Activated CD8-positive, alpha-beta memory T cell treated with anti-CD3 and anti-CD28 coated beads for 36 hours (primary cell): Measurements from ENCODE around the gene HYPK. TPM values are rescaled to one million over a fixed set of nuclear protein-coding genes. Genes with fewer than 3 reads are reported as not detected.
"Not testable (repeated sequence)": the region's sequence is repeated elsewhere in the genome, so short reads cannot be mapped to it uniquely, and the experiment has no call there.

Source experiments
- CTCF ChIA-PET: fragments of 350-600 bp; sonication (Branson Sonifier 250); formaldehyde crosslinking; loops from one replicate; lab custom pipeline; 2021; ENCODE audit warnings: antibody characterized with exemption; lab: Charles Lee
- POLR2A ChIA-PET: fragments of 350-600 bp; sonication (Branson Sonifier 250); formaldehyde crosslinking; loops from one replicate; lab custom pipeline; 2021; ENCODE audit warnings: antibody characterized with exemption; lab: Charles Lee
- total RNA-seq, 2 experiments: library from RNA; stranded (reverse); gene quantifications; one replicate each; pipeline ENCODE4 v1.2.3, GENCODE V29; 2021

HYPK gene
- total RNA-seq, 2 experiments from 2014 or later, result 19.3 to 21.8 TPM

DNA sequence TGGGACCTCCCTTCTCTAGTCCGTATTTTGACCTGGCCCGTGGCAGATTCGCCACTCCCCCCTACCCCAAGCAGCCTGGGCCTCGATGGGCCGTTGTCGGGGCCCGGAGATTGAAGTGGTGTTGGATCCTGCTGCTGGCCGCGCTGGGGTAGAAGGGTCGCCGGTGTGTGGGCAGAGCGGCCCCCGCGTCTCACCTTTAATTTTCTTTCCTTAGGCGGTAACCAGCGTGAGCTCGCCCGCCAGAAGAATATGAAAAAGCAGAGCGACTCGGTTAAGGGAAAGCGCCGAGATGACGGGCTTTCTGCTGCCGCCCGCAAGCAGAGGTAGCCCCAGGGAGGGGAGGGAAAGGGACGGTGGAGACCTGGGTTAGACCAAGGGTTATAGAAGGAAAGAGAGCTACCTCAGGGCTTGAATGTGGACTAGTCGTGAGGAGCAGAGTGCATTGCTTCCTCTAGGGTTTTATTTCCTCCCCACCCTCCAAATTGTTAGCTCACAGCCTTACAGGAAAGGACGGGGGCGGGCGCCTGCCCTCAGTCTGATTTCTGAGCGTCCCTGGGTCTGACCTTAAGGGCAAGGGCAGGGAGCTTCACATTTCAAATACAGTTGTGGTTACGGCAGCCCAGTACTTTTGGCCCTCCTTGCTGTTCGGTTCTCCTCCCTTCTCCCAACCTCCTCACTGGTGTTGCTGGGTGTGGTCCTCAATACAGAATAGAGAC, 7.5 kb upstream of the HYPK start:
- ChIA-PET CTCF (interaction anchor here (0.5 to 1.1 kb wide), 2 partner anchors 17 kb away, joined by 3 read pairs; no protein-coding TSS in a partner anchor), POLR2A (interaction anchor here (1.0 to 1.1 kb wide), 3 partner anchors 32 to 43 kb away, joined by 4 to 5 read pairs (median 4); partner anchors contain the start of gene MFAP1)

DNA sequence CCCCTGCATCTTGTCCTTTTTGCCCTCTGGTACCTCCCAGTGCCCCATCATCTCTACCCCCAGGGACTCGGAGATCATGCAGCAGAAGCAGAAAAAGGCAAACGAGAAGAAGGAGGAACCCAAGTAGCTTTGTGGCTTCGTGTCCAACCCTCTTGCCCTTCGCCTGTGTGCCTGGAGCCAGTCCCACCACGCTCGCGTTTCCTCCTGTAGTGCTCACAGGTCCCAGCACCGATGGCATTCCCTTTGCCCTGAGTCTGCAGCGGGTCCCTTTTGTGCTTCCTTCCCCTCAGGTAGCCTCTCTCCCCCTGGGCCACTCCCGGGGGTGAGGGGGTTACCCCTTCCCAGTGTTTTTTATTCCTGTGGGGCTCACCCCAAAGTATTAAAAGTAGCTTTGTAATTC, 6.8 kb upstream of the HYPK start:
- CTCF ChIA-PET, result interaction anchor here (0.5 kb wide), 1 partner anchor 17 kb away, joined by 3 read pairs; no protein-coding TSS in a partner anchor
- POLR2A ChIA-PET, result interaction anchor here (1.0 to 1.1 kb wide), 3 partner anchors 31 to 44 kb away, joined by 4 to 5 read pairs (median 4); partner anchors contain the start of gene MFAP1

DNA sequence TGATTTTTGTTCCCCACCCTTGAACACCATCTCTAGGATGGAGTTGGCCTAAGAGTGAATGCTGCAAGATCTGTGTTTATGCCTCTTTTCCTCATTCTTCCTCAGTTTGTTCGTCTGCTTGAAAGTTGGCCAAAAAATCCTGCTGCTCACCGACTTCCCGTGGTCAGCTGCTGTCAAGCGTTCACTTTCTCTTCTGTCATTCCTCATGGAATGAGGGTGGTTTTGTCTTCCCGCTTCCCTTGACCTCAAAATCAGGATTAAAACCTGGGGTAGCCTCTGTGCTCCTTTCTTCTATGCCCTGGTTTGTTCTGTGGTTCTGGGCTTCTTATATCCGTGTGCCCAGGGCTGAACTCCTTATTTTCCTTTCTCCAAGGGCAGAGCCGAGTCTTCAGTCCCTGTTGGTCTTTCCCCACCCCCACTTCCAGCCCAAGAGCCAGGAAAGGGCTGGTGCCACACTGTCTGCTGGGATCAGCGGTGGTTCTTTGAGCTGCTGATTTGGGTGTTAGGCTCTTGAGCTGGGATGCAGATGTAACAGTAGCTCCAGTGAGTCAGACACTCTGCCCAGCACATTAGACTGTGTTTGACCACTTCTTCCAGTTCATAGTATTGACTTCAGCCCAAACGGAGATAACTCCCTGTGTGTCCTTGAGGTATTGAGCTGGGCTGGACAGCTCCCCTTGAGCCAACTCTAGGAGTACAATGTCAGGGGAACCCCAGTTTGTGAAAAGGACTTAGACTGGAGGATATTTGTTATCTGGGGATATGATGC, 5.9 kb upstream of the HYPK start:
- CTCF ChIA-PET, result no interaction called here

DNA sequence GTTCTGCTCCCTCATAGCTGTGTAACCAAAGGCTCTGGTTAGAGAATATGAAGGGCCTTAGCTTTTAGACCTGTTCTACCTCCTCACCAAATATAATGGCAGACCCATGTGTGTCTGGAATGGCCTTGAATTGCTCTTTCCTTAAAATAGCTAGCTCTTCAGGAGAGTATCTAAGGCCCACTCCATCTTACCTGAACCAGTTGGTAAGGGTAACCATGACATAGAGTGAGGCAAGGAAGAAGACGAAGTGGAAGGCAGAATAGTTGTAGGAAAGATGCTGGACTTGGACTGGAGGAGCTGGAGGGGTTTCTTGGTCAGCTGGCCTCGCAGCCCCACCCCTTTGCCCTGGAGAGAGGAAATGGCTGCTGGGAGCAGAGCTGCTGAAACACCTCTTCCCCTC, 5.2 kb upstream of the HYPK start:
- CTCF ChIA-PET, result no interaction called here
- POLR2A ChIA-PET, result interaction anchor here (0.7 kb wide), 1 partner anchor 18 kb away, joined by 3 read pairs; the partner anchor contains the start of gene ELL3

More for the DNA sequence above, 5.9 kb upstream of the HYPK start:
- POLR2A ChIA-PET, result interaction anchor here (0.7 kb wide), 1 partner anchor 65 kb away, joined by 4 read pairs; no protein-coding TSS in a partner anchor

DNA sequence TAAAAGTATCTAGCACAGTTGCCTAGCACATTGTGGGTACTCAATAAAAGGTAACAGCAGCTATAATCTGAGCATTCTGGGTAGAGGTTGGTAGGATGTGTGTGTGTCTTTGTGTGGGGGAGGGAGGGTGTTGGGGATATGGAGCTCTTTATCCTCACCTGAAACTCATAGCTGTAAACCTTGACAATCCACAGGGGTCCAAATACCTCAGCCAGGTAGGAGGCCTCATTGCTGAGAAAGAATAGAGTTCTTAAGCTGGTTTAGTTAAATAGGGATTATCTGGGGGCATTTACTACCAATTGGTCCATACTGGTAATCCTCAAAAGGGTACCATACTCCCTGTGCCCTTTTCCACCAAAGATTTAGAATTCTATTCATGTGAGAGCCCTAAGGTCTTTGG, 4.4 kb upstream of the HYPK start:
- POLR2A ChIA-PET, result interaction anchor here (0.7 kb wide), 2 partner anchors 19 to 51 kb away, joined by 3 to 8 read pairs; partner anchors contain the start of gene ELL3
- CTCF ChIA-PET, result no interaction called here

DNA sequence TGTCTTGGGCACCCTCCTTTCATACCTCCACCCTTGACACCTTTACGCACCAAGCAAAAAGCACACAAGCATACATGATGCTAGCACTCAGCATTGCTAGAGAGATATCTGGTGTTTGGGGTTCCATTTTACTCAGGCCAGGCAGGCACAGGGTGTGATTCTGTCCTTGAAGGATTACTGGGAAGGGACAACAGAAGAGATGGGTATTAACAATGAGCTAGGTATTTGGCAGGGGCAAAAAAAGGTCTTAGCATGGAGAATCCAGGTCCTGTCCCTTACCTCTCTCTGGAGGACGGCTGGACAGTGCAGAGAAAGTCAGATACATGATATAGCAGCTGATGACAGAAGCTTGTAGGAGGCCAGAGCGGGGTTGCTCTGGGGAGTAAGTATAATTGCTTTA, 3.8 kb upstream of the HYPK start:
- POLR2A ChIA-PET, result interaction anchor here (0.7 kb wide), 2 partner anchors 52 to 68 kb away, joined by 4 to 8 read pairs; no protein-coding TSS in a partner anchor
- CTCF ChIA-PET, result no interaction called here

DNA sequence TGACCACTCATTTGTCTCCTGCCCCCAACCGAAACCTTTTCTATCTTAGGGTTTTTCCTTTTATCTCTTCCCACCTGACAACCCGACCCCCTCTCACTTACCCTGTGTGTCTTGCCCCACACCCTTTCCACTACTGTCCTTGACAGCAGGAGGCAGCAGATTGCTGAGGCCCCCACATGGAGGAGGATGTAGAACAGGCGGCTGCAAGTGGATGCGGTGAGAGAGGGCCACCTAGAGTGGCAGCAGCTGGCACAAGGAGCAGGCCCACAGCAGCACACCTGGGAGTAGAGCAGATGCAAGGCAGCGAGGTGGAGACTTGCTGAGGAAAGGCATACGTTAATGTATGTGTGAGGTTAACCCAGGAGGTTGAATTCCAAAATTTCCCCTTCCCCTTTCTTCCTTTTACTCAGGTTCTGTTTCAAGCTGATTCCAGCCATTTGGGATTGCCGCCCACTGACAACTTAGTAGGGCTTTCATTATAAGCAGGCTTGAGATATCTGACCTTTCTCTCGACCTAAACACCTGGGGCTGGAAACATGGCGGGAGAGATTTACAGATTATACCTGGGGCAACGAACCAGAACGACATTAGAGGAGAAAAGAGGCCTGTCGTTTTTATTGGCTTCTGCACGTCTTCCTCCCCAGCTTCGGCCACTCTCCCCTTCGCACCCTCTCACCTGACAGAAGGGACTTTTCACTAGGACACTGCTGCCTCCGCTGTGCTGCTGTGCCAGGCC, 1.0 kb upstream of the HYPK start:
- ChIA-PET POLR2A (no interaction called here), CTCF (no interaction called here)

DNA sequence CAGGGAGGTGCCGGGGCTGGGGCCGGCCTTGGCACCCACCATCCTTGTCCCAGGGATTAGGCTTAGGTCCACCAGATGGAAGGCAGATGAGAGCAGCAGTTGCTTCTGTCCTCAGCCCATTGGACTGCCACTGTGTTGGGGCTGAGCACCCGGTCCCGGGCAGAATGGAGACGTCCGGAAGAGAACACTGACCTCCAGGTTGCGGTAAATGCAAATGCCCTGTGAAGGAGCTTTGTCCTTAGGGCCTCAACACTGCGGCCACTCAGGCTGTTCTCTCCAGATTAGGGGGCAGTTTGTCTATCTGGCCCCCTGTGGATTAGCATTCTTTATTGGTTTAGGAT, 484 bp upstream of the HYPK start, which contains the start of gene SERINC4:
SERINC4 (minus strand) TSS at position 276 of the 341 bp plus-strand sequence; CDS start at position 42, 234 bp downstream.
- ChIA-PET POLR2A (interaction anchor here (0.9 to 1.6 kb wide), 4 partner anchors 8 to 25 kb away, joined by 4 to 12 read pairs (median 6); partner anchors contain the start of genes MFAP1 and SERF2), CTCF (interaction anchor here (0.9 to 1.0 kb wide), 2 partner anchors 8 to 11 kb away, joined by 3 read pairs; partner anchors contain the start of gene SERF2)

DNA sequence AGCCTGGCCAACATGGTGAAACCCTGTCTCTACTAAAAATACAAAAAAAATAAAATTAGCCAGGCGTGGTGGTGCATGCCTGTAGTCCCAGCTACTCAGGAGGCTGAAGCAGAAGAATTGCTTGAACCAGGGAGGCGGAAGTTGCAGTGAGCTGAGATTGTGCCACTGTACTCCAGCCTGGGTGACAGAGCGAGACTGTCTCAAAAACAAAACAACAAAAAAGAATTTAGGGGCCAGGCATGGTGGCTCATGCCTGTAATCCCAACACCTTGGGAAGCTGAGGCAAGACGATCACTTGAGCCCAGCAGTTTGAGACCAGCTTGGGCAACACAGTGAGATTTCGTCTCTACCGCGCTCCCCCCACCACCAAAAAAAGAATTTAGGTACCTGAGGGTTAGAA, 2.3 kb downstream of the HYPK start:
- POLR2A ChIA-PET, result interaction anchor here (0.7 kb wide), 1 partner anchor 34 kb away, joined by 3 read pairs; no protein-coding TSS in a partner anchor
- CTCF ChIA-PET, result not testable (repeated sequence)

DNA sequence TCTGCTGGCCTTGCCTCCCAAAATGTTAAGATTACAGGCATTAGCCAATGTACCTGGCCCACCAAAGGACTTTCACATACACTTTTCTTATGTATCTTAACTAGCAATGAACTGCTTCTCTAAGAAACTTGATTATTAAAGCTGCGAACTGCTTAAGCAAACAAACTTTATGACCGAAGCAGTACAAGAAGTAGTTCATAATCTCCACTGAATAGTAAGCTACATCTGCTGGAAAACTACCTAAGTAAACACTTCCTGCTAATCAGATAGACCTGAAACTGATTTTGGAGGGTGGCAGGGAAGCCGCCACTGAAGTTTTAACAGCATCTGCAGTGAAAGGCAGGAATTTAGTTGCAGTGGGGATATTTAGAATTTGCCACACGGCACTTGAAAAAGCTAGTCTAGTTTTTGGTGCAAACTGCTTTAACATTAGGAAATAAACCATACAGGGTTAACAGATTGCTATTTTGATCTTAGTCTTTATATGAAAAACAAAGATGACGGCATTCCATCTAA, 8.1 kb downstream of the HYPK start:
- ChIA-PET CTCF (no interaction called here), POLR2A (no interaction called here)

DNA sequence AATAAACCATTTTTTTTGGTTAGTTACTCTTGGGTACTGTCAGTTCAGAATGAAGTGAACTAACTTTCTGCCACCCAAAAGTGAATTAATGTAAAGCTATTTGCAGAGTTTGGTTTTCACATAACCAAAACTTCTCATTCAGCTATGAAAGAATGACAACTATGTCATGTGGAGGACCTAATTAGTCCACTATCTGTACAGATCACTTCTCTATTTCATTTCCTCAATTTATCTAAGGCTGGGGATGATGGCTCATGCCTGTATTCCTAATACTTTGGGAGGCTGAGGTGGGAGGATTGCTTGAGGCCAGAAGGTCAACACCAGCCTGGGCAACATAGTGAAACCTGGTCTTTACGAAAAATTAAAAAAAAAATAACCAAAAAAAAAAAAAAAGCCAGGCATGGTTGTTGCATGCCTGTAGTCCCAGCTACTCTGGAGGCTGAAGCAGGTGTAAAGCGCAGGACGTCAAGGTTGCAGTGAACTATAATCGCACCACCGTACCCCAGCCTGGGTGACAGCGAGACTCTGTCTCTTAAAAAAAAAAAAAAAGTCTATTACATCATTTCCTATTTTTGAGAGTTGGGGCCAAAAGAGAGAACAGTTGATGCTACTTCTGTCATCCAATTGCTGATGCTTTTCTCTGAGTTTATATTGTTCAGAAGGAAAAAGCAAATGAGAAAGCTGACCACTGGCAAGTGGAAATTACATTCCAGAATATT, 8.7 kb downstream of the HYPK start:
- ChIA-PET CTCF (interaction anchor here (0.6 to 1.3 kb wide), 3 partner anchors 17 to 973 kb away, joined by 3 read pairs; partner anchors contain the start of gene SERF2), POLR2A (no interaction called here)

DNA sequence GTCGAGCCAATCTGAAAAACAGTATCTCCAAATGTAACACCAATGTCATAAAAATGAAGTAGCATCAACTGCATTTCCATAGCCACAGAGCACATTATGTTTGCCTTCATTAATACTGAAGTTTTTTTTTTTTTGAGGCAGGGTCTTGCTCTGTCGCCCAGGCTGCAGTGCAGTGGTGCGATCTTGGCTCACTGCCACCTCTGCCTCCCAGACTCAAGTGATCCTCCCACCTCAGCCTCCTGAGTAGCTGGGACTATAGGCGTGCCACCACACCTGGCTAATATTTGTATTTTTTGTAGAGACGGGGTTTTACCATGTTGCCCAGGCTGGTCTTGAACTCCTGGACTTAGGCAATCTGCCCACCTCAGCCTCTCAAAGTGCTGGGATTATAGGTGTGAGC, 14.7 kb downstream of the HYPK start:
- CTCF ChIA-PET, POLR2A ChIA-PET: not testable (repeated sequence)

DNA sequence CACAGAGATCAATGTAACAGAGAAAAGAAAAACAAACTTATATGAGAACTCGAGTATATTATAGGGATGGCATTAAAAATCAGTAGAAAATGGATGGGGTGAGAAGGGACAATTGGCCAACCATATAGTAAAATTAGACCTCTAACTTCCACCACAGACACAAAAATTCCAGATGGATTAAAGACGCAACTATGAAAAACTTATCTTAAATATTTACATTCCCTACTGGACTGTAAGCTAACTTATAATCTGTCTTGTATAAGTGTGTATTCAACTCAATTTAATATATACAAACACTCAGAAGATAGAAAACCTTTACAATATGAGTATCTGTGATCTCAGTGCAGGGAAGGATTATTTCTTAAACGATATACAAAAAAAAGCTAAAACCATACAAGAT, 21.1 kb downstream of the HYPK start:
- ChIA-PET POLR2A (no interaction called here), CTCF (interaction anchor here (0.6 kb wide), 1 partner anchor 22 kb away, joined by 5 read pairs; no protein-coding TSS in a partner anchor)

DNA sequence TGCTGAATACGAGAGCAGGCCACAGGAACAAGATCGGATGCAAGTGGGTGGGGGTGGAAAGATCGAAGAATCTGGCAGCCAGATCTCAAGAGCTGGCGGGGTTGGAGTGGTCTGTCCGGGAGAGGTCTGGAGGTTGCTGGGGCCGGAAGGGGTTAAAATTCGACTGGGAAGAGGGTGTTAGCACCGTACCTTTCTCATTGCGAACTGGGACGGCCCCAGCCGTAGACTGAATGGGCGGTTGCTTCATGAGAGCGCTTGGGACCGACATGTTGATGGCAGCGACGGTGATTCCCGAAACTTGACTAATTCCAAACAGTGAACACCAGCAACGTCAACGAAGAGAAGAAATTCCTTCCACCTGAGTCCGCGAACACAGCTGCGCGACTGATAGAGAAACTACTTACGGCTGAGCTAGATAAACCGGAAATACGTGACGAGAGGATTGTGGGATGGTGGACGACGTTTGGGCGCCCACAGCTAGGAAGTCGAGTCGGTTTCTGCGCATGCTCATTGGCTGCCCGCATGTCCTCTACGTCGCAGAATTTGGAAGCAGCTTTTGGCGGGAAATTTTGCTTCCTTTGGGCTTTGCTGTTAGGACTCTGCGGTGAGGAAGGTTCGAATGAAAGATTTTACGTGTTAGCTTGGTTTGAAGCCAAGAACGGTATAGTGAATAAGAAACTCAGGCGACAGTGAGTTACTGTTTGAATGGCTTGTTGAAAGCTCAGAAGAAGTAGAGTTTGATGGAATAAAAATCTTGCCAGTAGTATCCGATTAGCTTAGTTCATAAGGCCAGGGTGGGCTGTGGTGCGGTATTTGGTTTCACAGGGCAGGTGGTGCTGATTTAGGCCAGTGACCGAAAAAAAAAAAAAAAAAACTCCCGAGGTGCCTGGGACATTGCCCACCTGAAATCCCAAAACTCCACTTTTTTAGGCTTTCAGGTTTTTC, 24.2 kb downstream of the HYPK start, which contains the start of gene MFAP1:
MFAP1 (minus strand) TSS at position 389 of the 945 bp plus-strand sequence; CDS start at position 268, 121 bp downstream.
- ChIA-PET POLR2A (interaction anchor here (0.6 to 1.3 kb wide), 3 partner anchors 24 to 33 kb away, joined by 3 to 12 read pairs (median 4); partner anchors contain the start of genes HYPK, SERF2 and SERINC4), CTCF (interaction anchor here (0.7 to 1.4 kb wide), 3 partner anchors 47 to 915 kb away, joined by 3 to 5 read pairs (median 4); partner anchors contain the start of gene ELL3)

DNA sequence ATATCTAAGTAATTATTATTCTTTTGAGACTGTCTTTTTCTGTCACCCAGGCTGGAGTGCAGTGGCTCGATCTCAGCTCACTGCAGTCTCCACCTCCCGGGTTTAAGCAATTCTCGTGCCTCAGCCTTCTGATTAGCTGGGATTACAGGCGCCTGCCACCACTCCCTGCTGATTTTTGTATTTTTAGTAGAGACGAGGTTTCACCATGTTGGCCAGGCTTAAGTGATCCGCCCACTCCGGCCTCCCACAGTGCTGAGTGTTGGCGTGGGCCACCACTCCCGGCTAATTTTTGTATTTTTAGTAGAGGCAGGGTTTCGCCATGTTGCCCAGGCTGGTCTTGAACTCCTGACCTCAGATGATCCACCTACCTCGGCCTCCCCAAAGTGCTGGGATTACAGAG, 24.9 kb downstream of the HYPK start:
- CTCF ChIA-PET, result interaction anchor here (0.7 to 1.4 kb wide), 3 partner anchors 48 to 915 kb away, joined by 3 to 5 read pairs (median 4); partner anchors contain the start of gene ELL3
- POLR2A ChIA-PET, result interaction anchor here (1.2 to 1.3 kb wide), 2 partner anchors 25 to 32 kb away, joined by 4 to 12 read pairs; partner anchors contain the start of genes HYPK and SERINC4

DNA sequence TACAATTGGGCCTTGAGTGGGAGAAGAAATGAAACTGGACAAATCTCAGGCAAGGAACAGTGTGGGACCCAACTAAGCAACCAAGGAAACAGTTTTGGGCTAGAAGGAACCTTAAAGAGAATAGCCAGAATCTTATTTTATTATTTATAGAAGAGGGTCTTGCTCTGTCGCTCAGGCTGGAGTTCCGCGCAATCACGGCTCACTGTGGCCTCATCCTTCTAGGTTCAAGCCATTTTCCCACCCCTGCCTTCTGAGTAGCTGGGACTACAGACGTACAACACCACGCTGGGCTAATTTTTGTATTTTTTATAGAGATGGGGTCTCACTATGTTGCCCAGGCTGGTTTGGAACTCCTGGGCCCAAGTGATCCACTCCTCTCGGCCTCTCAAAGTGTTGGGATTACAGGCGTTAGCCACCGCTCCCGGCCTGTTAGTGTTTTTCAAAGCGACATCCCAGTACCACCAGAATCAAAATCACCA, 25.7 kb downstream of the HYPK start:
- CTCF ChIA-PET, result no interaction called here
- POLR2A ChIA-PET, result interaction anchor here (0.6 kb wide), 1 partner anchor 78 kb away, joined by 4 read pairs; no protein-coding TSS in a partner anchor
